ENCODE results near the gene MAP1S. TPM values are rescaled to one million over a fixed set of nuclear protein-coding genes. Genes with fewer than 3 reads are reported as not detected.

Gene MAP1S
- total RNA-seq, 4 donors from 2014 or later = 17.9 to 35.5 (median 27.9) TPM

DNA sequence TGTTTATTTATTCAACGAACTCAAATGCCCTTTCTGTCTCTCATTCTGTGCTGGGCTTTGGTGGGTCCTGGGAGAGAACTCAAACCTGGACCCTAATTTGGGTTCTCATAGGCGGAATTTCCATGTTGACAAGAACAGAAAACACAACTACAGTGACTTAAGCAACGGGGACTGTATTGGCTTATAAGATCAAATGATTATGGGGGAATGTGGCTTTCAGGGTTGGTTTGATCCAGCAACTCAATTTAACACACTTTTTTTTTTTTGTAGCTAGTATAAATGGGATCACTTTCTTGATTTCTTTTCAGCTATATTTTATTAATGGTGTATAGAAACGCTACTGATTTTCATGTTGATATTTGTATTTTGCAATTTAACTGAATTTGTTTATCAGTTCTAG is 41.9 kb downstream of the MAP1S start:
- Histone ChIP-seq H3K27ac (no peak overlapping the region), H3K4me3 (replicated peaks in 1 of 3) (no peak overlapping the region), H3K27me3 (no peaks in the 10 kb centered on the region), H3K4me1 (peaks cover 0 to 7% of the 10 kb centered on the region in 2 donors), H3K36me3 (no peaks in the 10 kb centered on the region), H3K9me3 (no peaks in the 10 kb centered on the region)
- TF ChIP-seq, protein P1, sequence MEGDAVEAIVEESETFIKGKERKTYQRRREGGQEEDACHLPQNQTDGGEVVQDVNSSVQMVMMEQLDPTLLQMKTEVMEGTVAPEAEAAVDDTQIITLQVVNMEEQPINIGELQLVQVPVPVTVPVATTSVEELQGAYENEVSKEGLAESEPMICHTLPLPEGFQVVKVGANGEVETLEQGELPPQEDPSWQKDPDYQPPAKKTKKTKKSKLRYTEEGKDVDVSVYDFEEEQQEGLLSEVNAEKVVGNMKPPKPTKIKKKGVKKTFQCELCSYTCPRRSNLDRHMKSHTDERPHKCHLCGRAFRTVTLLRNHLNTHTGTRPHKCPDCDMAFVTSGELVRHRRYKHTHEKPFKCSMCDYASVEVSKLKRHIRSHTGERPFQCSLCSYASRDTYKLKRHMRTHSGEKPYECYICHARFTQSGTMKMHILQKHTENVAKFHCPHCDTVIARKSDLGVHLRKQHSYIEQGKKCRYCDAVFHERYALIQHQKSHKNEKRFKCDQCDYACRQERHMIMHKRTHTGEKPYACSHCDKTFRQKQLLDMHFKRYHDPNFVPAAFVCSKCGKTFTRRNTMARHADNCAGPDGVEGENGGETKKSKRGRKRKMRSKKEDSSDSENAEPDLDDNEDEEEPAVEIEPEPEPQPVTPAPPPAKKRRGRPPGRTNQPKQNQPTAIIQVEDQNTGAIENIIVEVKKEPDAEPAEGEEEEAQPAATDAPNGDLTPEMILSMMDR (IDR thresholded peaks at IDR 0.05) = no peak
- TF ChIP-seq POLR2A (IDR thresholded peaks at IDR 0.05) = no peak
- 72 to 84% methylated on average over 4 of the region's 4 CpGs for WGBS, 2 donors
- intact Hi-C loops (cut with DNase I) = no loop called here
- no peak for DNase-seq

DNA sequence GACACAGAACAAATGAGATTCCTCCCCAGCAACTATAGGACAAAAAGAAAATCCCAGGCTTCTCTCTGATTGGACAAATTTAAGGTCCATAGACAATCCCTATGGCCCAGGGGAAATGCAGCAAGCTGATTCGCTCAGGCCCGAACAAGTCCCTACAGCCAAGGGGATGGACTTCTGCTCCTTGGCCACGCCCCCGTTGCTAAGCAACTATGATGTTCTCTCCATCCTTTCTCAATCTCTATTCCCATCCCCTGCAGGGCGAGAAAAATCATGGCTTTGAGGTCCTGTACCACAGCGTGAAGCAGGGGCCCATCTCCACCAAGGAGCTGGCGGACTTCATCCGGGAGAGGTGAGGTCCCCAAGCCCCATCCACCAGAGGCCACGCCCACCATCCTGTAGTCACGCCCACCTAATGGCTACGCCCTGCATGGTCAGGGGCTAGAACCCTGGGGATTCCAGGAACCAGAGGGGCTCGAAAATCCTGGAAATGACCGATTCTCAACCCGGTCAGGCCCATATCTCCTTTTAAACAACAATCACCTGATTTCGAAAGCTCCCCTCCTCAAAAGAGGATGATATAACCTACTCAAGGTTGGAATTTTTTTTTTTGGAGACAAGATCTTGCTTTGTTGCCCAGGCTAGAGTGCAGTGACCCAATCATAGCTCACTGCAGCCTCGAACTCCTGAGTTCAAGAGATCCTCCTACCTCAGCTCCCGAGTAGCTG is 43.4 kb downstream of the MAP1S start:
- Histone ChIP-seq H3K27me3 (no peaks in the 10 kb centered on the region), H3K4me1 (peaks cover 3 to 6% of the 10 kb centered on the region in 2 donors), H3K36me3 (no peaks in the 10 kb centered on the region), H3K4me3 (replicated peaks in 1 of 3) (no peak overlapping the region), H3K9me3 (no peaks in the 10 kb centered on the region), H3K27ac (no peak overlapping the region)
- WGBS, 2 donors = 64% methylated on average over 14 to 17 of the region's 17 CpGs
- TF ChIP-seq POLR2A (IDR thresholded peaks at IDR 0.05) = no peak
- TF ChIP-seq, protein P1 (IDR thresholded peaks at IDR 0.05) = no peak
- no peak for DNase-seq
- intact Hi-C loops (cut with DNase I) = no loop called here

DNA sequence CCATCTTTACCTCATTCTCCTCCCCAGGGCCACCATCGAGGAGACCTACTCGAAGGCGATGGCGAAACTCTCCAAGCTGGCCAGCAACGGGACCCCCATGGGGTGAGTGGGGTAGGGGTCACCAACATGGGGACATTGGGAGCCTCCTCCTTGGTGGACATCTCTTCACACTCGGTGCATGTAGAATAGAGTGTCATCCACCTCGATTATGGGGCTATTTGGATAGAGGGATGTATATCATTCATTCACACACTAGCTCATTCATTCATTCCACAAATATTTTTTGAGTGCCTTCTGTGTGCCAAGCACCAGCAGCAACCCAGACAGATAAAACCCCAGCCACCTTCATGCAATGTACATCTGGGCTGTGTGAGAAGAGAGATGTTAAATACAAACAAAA is 45.1 kb downstream of the MAP1S start:
- Histone ChIP-seq H3K4me1 (peaks cover 3 to 6% of the 10 kb centered on the region in 2 donors), H3K27me3 (no peaks in the 10 kb centered on the region), H3K27ac (no peak overlapping the region), H3K9me3 (no peaks in the 10 kb centered on the region), H3K36me3 (no peaks in the 10 kb centered on the region), H3K4me3 (replicated peaks in 1 of 3) (no peak overlapping the region)
- 89 to 95% methylated on average over 7 of the region's 7 CpGs for WGBS, 2 donors
- DNase-seq = no peak
- intact Hi-C loops (cut with DNase I) = no loop called here
- TF ChIP-seq, protein P1 (IDR thresholded peaks at IDR 0.05) = no peak
- no peak for TF ChIP-seq POLR2A (IDR thresholded peaks at IDR 0.05)

- TF ChIP-seq POLR2A (IDR thresholded peaks at IDR 0.05) = no peak
- TF ChIP-seq, protein P1 (IDR thresholded peaks at IDR 0.05) = no peak
- DNase-seq = peak in 1 of 2 donors; percentile 8
- no peaks in the 10 kb centered on the region for H3K36me3 ChIP-seq
- H3K27me3 ChIP-seq = no peaks in the 10 kb centered on the region
- H3K27ac ChIP-seq = no peak overlapping the region
- H3K4me3 ChIP-seq (replicated peaks in 1 of 3) = no peak overlapping the region
- 76% methylated on average over 12 of the region's 12 CpGs for WGBS, 2 donors
- intact Hi-C loops (cut with DNase I) = loop anchor here (5.0 kb wide), 1 partner anchor 58 kb away; no protein-coding TSS in a partner anchor
- peaks cover 3 to 6% of the 10 kb centered on the region in 2 donors for H3K4me1 ChIP-seq
- H3K9me3 ChIP-seq = no peaks in the 10 kb centered on the region
Observed at GRCh38 chr19:17765069-17765618, 45.9 kb downstream of the MAP1S start.

DNA sequence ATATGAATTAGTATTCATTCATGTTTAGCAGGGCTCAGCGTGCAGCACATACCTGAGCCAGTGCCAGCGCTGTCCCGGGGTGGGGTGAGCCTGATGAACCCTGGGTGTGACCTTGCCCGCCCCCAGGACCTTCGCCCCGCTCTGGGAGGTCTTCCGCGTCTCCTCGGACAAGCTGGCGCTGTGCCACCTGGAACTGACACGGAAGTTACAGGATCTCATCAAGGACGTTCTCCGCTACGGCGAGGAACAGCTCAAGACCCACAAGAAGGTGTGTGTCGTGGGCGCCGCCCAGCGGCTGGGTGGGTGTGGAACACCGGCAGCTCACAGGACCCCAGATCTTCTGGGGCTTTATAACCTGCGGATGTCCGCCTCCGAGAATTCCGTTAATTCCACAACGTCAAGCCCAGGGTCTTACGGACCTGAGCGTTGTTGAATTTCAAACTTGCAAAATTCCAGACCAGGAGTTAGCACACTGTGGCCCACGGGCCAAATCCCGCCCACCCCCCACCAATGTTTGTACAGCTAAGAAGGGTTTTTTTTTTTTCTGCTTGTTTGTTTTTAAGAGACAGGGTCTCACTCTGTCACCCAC is 47.4 kb downstream of the MAP1S start:
- intact Hi-C loops (cut with DNase I) = loop anchor here (5.0 kb wide), 1 partner anchor 59 kb away; no protein-coding TSS in a partner anchor
- H3K27me3 ChIP-seq = no peaks in the 10 kb centered on the region
- H3K4me1 ChIP-seq = peaks cover 3 to 6% of the 10 kb centered on the region in 2 donors
- WGBS, 2 donors = 7 to 15% methylated on average over 11 to 17 of the region's 29 CpGs
- no peak overlapping the region for H3K27ac ChIP-seq
- H3K36me3 ChIP-seq = no peaks in the 10 kb centered on the region
- no peaks in the 10 kb centered on the region for H3K9me3 ChIP-seq
- peak; percentile 76 to 77 for DNase-seq
- H3K4me3 ChIP-seq (replicated peaks in 1 of 3) = no peak overlapping the region
- TF ChIP-seq, protein P1 (IDR thresholded peaks at IDR 0.05) = peak; percentile 45 to 78 (median 64)
- TF ChIP-seq POLR2A (IDR thresholded peaks at IDR 0.05) = no peak

All from thyroid gland (tissue), 4 donors.